Measurements from ENCODE around the gene PTPRT. TPM values are rescaled to one million over a fixed set of nuclear protein-coding genes. Genes with fewer than 3 reads are reported as not detected.
A peak's percentile ranks its signal among the peaks of the same experiment; 100 is the strongest.

PTPRT gene
- total RNA-seq, 1 donor from 2014 or later = 0.56 TPM

- Mint-ChIP-seq H3K27ac (ENCODE audit: unreplicated experiment) (no peak overlapping the region), H3K36me3 (ENCODE audit: low read depth) (no peaks in the 10 kb centered on the region), H3K4me3 (no peak overlapping the region), H3K27me3 (ENCODE audit: low read depth) (peaks cover 25% of the 10 kb centered on the region), H3K4me1 (no peaks in the 10 kb centered on the region), H3K9me3 (peaks cover 5% of the 10 kb centered on the region)
- no peak for DNase-seq (ENCODE audit: low read depth, low spot score)
- peak; percentile 20 for TF ChIP-seq CTCF (conservative IDR thresholded peaks at IDR 0.05)
Observed at GRCh38 chr20:43205699-43206098, 16.0 kb upstream of the PTPRT start.

- H3K36me3 Mint-ChIP-seq (ENCODE audit: low read depth) = no peaks in the 10 kb centered on the region
- DNase-seq (ENCODE audit: low read depth, low spot score) = no peak
Observed at GRCh38 chr20:43202100-43202499, 12.4 kb upstream of the PTPRT start.

DNA sequence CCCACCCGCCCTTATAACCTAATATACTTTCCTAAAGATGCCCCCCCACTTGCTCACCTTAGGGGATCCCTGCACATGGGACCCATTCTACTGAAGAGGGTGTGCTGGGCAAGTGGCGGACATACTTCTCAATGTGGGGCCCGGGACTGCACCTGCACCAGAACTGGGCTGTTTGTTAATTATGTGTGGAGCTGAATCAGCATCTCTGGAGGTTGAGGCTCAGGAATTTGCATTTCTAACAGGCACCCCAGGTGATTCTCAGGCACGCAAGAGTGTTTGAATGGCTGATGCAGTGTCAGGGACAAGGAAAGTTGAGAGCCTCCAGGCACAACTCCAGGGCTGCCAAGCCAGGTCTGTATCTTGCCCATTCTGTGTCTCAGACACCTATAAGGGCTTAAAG lies 8.9 kb upstream of the PTPRT start:
- H3K36me3 Mint-ChIP-seq (ENCODE audit: low read depth) = no peaks in the 10 kb centered on the region
- no peak for TF ChIP-seq CTCF (conservative IDR thresholded peaks at IDR 0.05)
- H3K4me1 Mint-ChIP-seq = no peaks in the 10 kb centered on the region
- H3K27ac Mint-ChIP-seq (ENCODE audit: unreplicated experiment) = no peak overlapping the region
- peaks cover 64% of the 10 kb centered on the region for H3K27me3 Mint-ChIP-seq (ENCODE audit: low read depth)
- DNase-seq (ENCODE audit: low read depth, low spot score) = no peak
- no peak overlapping the region for H3K4me3 Mint-ChIP-seq
- H3K9me3 Mint-ChIP-seq = peaks cover 2% of the 10 kb centered on the region

More at GRCh38 chr20:43202100-43202499, 12.4 kb upstream of the PTPRT start:
- no peaks in the 10 kb centered on the region for H3K4me1 Mint-ChIP-seq
- peaks cover 45% of the 10 kb centered on the region for H3K27me3 Mint-ChIP-seq (ENCODE audit: low read depth)
- no peak overlapping the region for H3K4me3 Mint-ChIP-seq
- no peak for TF ChIP-seq CTCF (conservative IDR thresholded peaks at IDR 0.05)
- no peak overlapping the region for H3K27ac Mint-ChIP-seq (ENCODE audit: unreplicated experiment)
- H3K9me3 Mint-ChIP-seq = peaks cover 5% of the 10 kb centered on the region

GRCh38 chr20:43196243-43196642 lies 6.5 kb upstream of the PTPRT start:
- Mint-ChIP-seq H3K27ac (ENCODE audit: unreplicated experiment) (no peak overlapping the region), H3K9me3 (no peaks in the 10 kb centered on the region), H3K4me1 (no peaks in the 10 kb centered on the region), H3K4me3 (no peak overlapping the region), H3K27me3 (ENCODE audit: low read depth) (peaks cover 70% of the 10 kb centered on the region), H3K36me3 (ENCODE audit: low read depth) (no peaks in the 10 kb centered on the region)
- no peak for DNase-seq (ENCODE audit: low read depth, low spot score)
- no peak for TF ChIP-seq CTCF (conservative IDR thresholded peaks at IDR 0.05)

GRCh38 chr20:43194137-43194536 lies 4.4 kb upstream of the PTPRT start:
- Mint-ChIP-seq H3K9me3 (no peaks in the 10 kb centered on the region), H3K4me3 (no peak overlapping the region), H3K36me3 (ENCODE audit: low read depth) (no peaks in the 10 kb centered on the region), H3K27me3 (ENCODE audit: low read depth) (peaks cover 72% of the 10 kb centered on the region), H3K27ac (ENCODE audit: unreplicated experiment) (no peak overlapping the region), H3K4me1 (peaks cover 4% of the 10 kb centered on the region)
- no peak for TF ChIP-seq CTCF (conservative IDR thresholded peaks at IDR 0.05)
- DNase-seq (ENCODE audit: low read depth, low spot score) = no peak

DNA sequence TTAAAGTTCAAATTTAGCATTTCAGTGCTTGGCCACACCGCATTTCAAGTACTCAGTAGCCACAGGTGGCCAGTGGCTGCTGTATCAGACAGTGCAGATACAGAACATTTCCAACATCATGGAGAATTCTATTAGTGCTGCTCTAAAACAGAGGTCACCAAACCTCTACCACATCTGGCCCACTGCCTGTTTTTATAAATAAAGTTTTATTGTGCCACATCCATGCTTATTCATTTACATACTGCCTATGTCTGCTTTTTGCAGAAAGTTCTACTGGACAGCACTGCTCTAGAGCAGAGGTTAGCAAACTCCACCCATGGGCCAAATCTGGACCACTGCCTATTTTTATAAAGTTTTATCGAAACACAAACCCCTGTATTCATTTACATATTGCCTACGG lies 3.7 kb upstream of the PTPRT start:
- H3K9me3 Mint-ChIP-seq = no peaks in the 10 kb centered on the region
- H3K27ac Mint-ChIP-seq (ENCODE audit: unreplicated experiment) = no peak overlapping the region
- peaks cover 4% of the 10 kb centered on the region for H3K4me1 Mint-ChIP-seq
- no peak overlapping the region for H3K4me3 Mint-ChIP-seq
- DNase-seq (ENCODE audit: low read depth, low spot score) = no peak
- TF ChIP-seq CTCF (conservative IDR thresholded peaks at IDR 0.05) = no peak
- H3K36me3 Mint-ChIP-seq (ENCODE audit: low read depth) = no peaks in the 10 kb centered on the region
- H3K27me3 Mint-ChIP-seq (ENCODE audit: low read depth) = peaks cover 74% of the 10 kb centered on the region
